ENCODE measurements around the gene RPS3A. TPM values are rescaled to one million over a fixed set of nuclear protein-coding genes. Genes with fewer than 3 reads are reported as not detected.

Gene RPS3A
- total and polyA plus RNA-seq, 2 of the 13 experiments (the other 11 are each of a cell fraction or from before 2014, with no cell fraction given) = 3,332 to 3,626 TPM

GRCh38 chr4:151099229-151099975 is at the start of gene RPS3A (continued):
- TF ChIP-seq EP300 (IDR thresholded peaks at IDR 0.05; ENCODE audit: low read depth in 2 of 2, low read length in 2 of 2) (peak; percentile 51 to 91), EP300 (CRISPR knock-in tag; IDR thresholded peaks at IDR 0.05; ENCODE audit: borderline replicate concordance) (peak; percentile 58; the same call in 1 of the 2 replicates), ZNF264 (CRISPR knock-in tag; IDR thresholded peaks at IDR 0.05) (peak; percentile 69; the same call in 1 of the 2 replicates), AKAP8 (CRISPR knock-in tag; IDR thresholded peaks at IDR 0.05) (peak; percentile 24; the same call in 1 of the 2 replicates), SSRP1 (CRISPR knock-in tag; IDR thresholded peaks at IDR 0.05) (peak; percentile 41; the same call in 1 of the 2 replicates), SRF (IDR thresholded peaks at IDR 0.05; ENCODE audit: low read depth, low read length) (no peak), NR0B2 (CRISPR knock-in tag; IDR thresholded peaks at IDR 0.05) (peak; percentile 50; the same call in 1 of the 2 replicates), ZIK1 (CRISPR knock-in tag; IDR thresholded peaks at IDR 0.05; ENCODE audit: borderline replicate concordance, low read depth) (peak; percentile 93), ZNF292 (CRISPR knock-in tag; IDR thresholded peaks at IDR 0.05; ENCODE audit: borderline replicate concordance, low read depth) (0 out of 2 replicates have a peak, but pooled peaks have one; percentile 37), HNF1B (CRISPR knock-in tag; IDR thresholded peaks at IDR 0.05) (peak; percentile 97), GLI4 (CRISPR knock-in tag; IDR thresholded peaks at IDR 0.05; ENCODE audit: borderline replicate concordance) (peak; percentile 89), ZNF619 (CRISPR knock-in tag; IDR thresholded peaks at IDR 0.05) (peak; percentile 97), PBX3 (CRISPR knock-in tag; IDR thresholded peaks at IDR 0.05; ENCODE audit: borderline replicate concordance) (no peak; the same call in 1 of the 2 replicates), ZBTB46 (CRISPR knock-in tag; IDR thresholded peaks at IDR 0.05; ENCODE audit: borderline replicate concordance) (no peak), ZNF770 (CRISPR knock-in tag; IDR thresholded peaks at IDR 0.05) (peak; percentile 88), ZNF550 (CRISPR knock-in tag; IDR thresholded peaks at IDR 0.05; ENCODE audit: borderline replicate concordance) (no peak; the same call in 1 of the 2 replicates), PBX2 (CRISPR knock-in tag; IDR thresholded peaks at IDR 0.05) (no peak), DBP (CRISPR knock-in tag; IDR thresholded peaks at IDR 0.05; ENCODE audit: not compliant biosample characterization) (no peak)
